ENCODE measurements around the gene LSM2.
"Not testable (repeated sequence)": the region's sequence is repeated elsewhere in the genome, so short reads cannot be mapped to it uniquely, and the experiment has no call there.

- TF ChIP-seq POLR2AphosphoS5 (IDR thresholded peaks at IDR 0.05); POLR2A (IDR thresholded peaks at IDR 0.05); EP300 (IDR thresholded peaks at IDR 0.05; ENCODE audit: low read depth); CTCF (IDR thresholded peaks at IDR 0.05): not testable (repeated sequence)
Observed at GRCh38 chr6:31851980-31852718, 45.4 kb upstream of the LSM2 start.

Measured in transverse colon (tissue), 4 donors.